NB4 (cell line): ENCODE measurements around the gene MFSD6.

ENCODE experiments used
- TF ChIP-seq, protein P1 (sequence below): IDR thresholded peaks from one replicate; pipeline ENCODE4 v1.5.1; 2012; ENCODE audit warnings: low read depth, low read length
- TF ChIP-seq, protein P2 (sequence below): IDR thresholded peaks from 2 replicates; pipeline ENCODE4 v1.6.1; 2011; ENCODE audit warnings: low read depth, low read length

DNA sequence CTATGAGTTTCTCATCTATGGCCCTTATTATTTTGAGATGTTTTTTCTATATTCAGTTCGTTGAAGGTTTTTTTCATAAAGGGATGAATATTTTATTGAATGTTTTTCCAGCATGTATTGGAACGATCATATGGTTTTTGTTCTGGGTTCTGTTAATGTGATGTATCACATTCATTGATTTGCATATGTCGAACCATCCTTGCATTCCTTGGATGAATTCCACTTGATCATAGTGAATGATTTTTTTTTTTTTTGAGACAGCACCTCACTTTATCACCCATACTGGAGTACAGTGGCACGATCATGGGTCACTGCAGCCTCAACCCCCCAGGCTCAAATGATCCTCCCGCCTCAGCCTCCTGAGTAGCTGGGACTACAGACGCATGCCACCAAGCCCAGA lies 131.9 kb downstream of the MFSD6 start:
- TF ChIP-seq, protein P1, sequence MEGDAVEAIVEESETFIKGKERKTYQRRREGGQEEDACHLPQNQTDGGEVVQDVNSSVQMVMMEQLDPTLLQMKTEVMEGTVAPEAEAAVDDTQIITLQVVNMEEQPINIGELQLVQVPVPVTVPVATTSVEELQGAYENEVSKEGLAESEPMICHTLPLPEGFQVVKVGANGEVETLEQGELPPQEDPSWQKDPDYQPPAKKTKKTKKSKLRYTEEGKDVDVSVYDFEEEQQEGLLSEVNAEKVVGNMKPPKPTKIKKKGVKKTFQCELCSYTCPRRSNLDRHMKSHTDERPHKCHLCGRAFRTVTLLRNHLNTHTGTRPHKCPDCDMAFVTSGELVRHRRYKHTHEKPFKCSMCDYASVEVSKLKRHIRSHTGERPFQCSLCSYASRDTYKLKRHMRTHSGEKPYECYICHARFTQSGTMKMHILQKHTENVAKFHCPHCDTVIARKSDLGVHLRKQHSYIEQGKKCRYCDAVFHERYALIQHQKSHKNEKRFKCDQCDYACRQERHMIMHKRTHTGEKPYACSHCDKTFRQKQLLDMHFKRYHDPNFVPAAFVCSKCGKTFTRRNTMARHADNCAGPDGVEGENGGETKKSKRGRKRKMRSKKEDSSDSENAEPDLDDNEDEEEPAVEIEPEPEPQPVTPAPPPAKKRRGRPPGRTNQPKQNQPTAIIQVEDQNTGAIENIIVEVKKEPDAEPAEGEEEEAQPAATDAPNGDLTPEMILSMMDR = no peak
- TF ChIP-seq, protein P2, sequence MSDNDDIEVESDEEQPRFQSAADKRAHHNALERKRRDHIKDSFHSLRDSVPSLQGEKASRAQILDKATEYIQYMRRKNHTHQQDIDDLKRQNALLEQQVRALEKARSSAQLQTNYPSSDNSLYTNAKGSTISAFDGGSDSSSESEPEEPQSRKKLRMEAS = no peak
